OCI-LY1 (cell line): ENCODE measurements around the gene CDCA7L.

Experiments
- H2AFZ ChIP-seq: fragments of 200-600 bp; sonication (generic), shearing (Covaris generic); 2 replicates; pipeline ENCODE4 v1.6.0; 2014; ENCODE audit warnings: antibody characterized with exemption, mild to moderate bottlenecking, low read length
- H3F3A ChIP-seq: fragments of 200-600 bp; sonication (generic), shearing (Covaris generic); 2 replicates; pipeline ENCODE4 v1.6.0; 2014; ENCODE audit warnings: mild to moderate bottlenecking, antibody characterized with exemption, low read length, moderate library complexity; ENCODE audit not compliant: insufficient read depth
- H3K27ac ChIP-seq: fragments of 200-600 bp; sonication (generic); 2 replicates; pipeline ENCODE4 v1.5.1; 2014; ENCODE audit warnings: low read length, mixed run types, mild to moderate bottlenecking, low read depth; ENCODE audit not compliant: poor library complexity, severe bottlenecking
- H3K27me3 ChIP-seq: fragments of 200-600 bp; sonication (generic); 2 replicates; pipeline ENCODE4 v1.6.0; 2014; ENCODE audit warnings: antibody characterized with exemption, mild to moderate bottlenecking, low read length, moderate library complexity; ENCODE audit not compliant: insufficient read depth
- H3K36me3 ChIP-seq: fragments of 200-600 bp; sonication (generic); 2 replicates; pipeline ENCODE4 v1.6.1; 2014; ENCODE audit warnings: mild to moderate bottlenecking, antibody characterized with exemption, low read length, moderate library complexity, mixed read lengths; ENCODE audit not compliant: insufficient read depth
- H3K4me1 ChIP-seq: fragments of 200-600 bp; sonication (generic); 2 replicates; pipeline ENCODE4 v1.5.1; 2014; ENCODE audit warnings: mild to moderate bottlenecking, low read length, moderate library complexity; ENCODE audit not compliant: insufficient read depth, severe bottlenecking
- H3K4me2 ChIP-seq: fragments of 200-600 bp; sonication (generic), shearing (Covaris generic); 2 replicates; pipeline ENCODE4 v1.6.1; 2014; ENCODE audit warnings: low read length
- H3K4me3 ChIP-seq: fragments of 200-600 bp; sonication (generic); 2 replicates; pipeline ENCODE4 v1.5.1; 2014; ENCODE audit warnings: low read length, low read depth, mild to moderate bottlenecking, mixed read lengths; ENCODE audit not compliant: poor library complexity, severe bottlenecking
- H3K79me2 ChIP-seq: fragments of 200-600 bp; shearing (Covaris generic); 2 replicates; pipeline ENCODE4 v1.6.1; 2016; ENCODE audit warnings: mixed run types, low read length, mixed read lengths; ENCODE audit not compliant: insufficient read depth
- H3K9ac ChIP-seq: fragments of 200-600 bp; sonication (generic), shearing (Covaris generic); 2 replicates; pipeline ENCODE4 v1.6.1; 2014; ENCODE audit warnings: mild to moderate bottlenecking, low read length, mixed read lengths
- H3K9me2 ChIP-seq: fragments of 200-600 bp; sonication (generic), shearing (Covaris generic); 2 replicates; pipeline ENCODE4 v1.6.1; 2014; ENCODE audit warnings: low read depth, mild to moderate bottlenecking, low read length, mixed read lengths
- H3K9me3 ChIP-seq: fragments of 200-600 bp; shearing (Covaris generic); 2 replicates; pipeline ENCODE4 v1.6.1; 2014; ENCODE audit warnings: low read length, mixed read lengths
- H4K20me1 ChIP-seq: fragments of 200-600 bp; sonication (generic), shearing (Covaris generic); 2 replicates; pipeline ENCODE4 v1.6.0; 2016; ENCODE audit warnings: mild to moderate bottlenecking, low read length; ENCODE audit not compliant: insufficient read depth
- CTCF ChIP-seq: fragments of 200-600 bp; sonication (generic), shearing (Covaris generic); IDR thresholded peaks from 2 replicates; pipeline ENCODE4 v1.5.1; 2017; ENCODE audit warnings: mild to moderate bottlenecking, antibody characterized with exemption, low read length, moderate library complexity, mixed read lengths
- EZH2 ChIP-seq: fragments of 200-600 bp; sonication (generic), shearing (Covaris generic); IDR thresholded peaks from 2 replicates; pipeline ENCODE4 v1.8.0; 2017; ENCODE audit warnings: borderline replicate concordance, mixed run types, mild to moderate bottlenecking, antibody characterized with exemption, low read length, moderate library complexity, mixed read lengths

Gene CDCA7L

GRCh38 chr7:21891291-21891690 lies 54.4 kb downstream of the CDCA7L start:
- H2AFZ ChIP-seq, result no peak overlapping the region
- H3K9ac ChIP-seq, result no peak overlapping the region
- no peaks in the 10 kb centered on the region for H3F3A ChIP-seq
- H3K4me2 ChIP-seq, result no peak overlapping the region
- no peaks in the 10 kb centered on the region for H3K9me3 ChIP-seq
- no peaks in the 10 kb centered on the region for H3K79me2 ChIP-seq
- H3K9me2 ChIP-seq, result no peaks in the 10 kb centered on the region
- no peaks in the 10 kb centered on the region for H3K4me1 ChIP-seq
- no peaks in the 10 kb centered on the region for H3K36me3 ChIP-seq
- no peak overlapping the region for H3K4me3 ChIP-seq
- no peak for TF ChIP-seq EZH2
- TF ChIP-seq CTCF, result no peak
- H3K27me3 ChIP-seq, result no peaks in the 10 kb centered on the region
- no peak overlapping the region for H3K27ac ChIP-seq
- no peaks in the 10 kb centered on the region for H4K20me1 ChIP-seq

GRCh38 chr7:21887779-21888178 lies 57.9 kb downstream of the CDCA7L start:
- no peaks in the 10 kb centered on the region for H3F3A ChIP-seq
- no peaks in the 10 kb centered on the region for H3K79me2 ChIP-seq
- H3K4me1 ChIP-seq, result no peaks in the 10 kb centered on the region
- H3K9me3 ChIP-seq, result no peaks in the 10 kb centered on the region
- H2AFZ ChIP-seq, result no peak overlapping the region
- no peak overlapping the region for H3K9ac ChIP-seq
- no peaks in the 10 kb centered on the region for H4K20me1 ChIP-seq
- no peaks in the 10 kb centered on the region for H3K9me2 ChIP-seq
- no peak overlapping the region for H3K4me2 ChIP-seq
- H3K4me3 ChIP-seq, result no peak overlapping the region
- no peaks in the 10 kb centered on the region for H3K36me3 ChIP-seq
- TF ChIP-seq EZH2, result no peak
- TF ChIP-seq CTCF, result no peak
- H3K27ac ChIP-seq, result no peak overlapping the region
- no peaks in the 10 kb centered on the region for H3K27me3 ChIP-seq

GRCh38 chr7:21887353-21887752 lies 58.3 kb downstream of the CDCA7L start:
- Histone ChIP-seq H4K20me1 (no peaks in the 10 kb centered on the region), H3K9me3 (no peaks in the 10 kb centered on the region), H3K27me3 (no peaks in the 10 kb centered on the region), H3K36me3 (no peaks in the 10 kb centered on the region), H3K4me3 (no peak overlapping the region), H3K9me2 (no peaks in the 10 kb centered on the region), H3K9ac (no peak overlapping the region), H3K79me2 (no peaks in the 10 kb centered on the region), H3K27ac (no peak overlapping the region), H3K4me2 (no peak overlapping the region), H3K4me1 (no peaks in the 10 kb centered on the region), H3F3A (no peaks in the 10 kb centered on the region), H2AFZ (no peak overlapping the region)
- TF ChIP-seq CTCF (no peak), EZH2 (no peak)
